OCI-LY1 (cell line): ENCODE data around the gene CTXND1.

Source experiments
- H2AFZ ChIP-seq: fragments of 200-600 bp; sonication (generic), shearing (Covaris generic); 2 replicates; pipeline ENCODE4 v1.6.0; 2014; ENCODE audit warnings: antibody characterized with exemption, mild to moderate bottlenecking, low read length
- H3F3A ChIP-seq: fragments of 200-600 bp; sonication (generic), shearing (Covaris generic); 2 replicates; pipeline ENCODE4 v1.6.0; 2014; ENCODE audit warnings: mild to moderate bottlenecking, antibody characterized with exemption, low read length, moderate library complexity; ENCODE audit not compliant: insufficient read depth
- H3K27ac ChIP-seq: fragments of 200-600 bp; sonication (generic); 2 replicates; pipeline ENCODE4 v1.5.1; 2014; ENCODE audit warnings: low read length, mixed run types, mild to moderate bottlenecking, low read depth; ENCODE audit not compliant: poor library complexity, severe bottlenecking
- H3K27me3 ChIP-seq: fragments of 200-600 bp; sonication (generic); 2 replicates; pipeline ENCODE4 v1.6.0; 2014; ENCODE audit warnings: antibody characterized with exemption, mild to moderate bottlenecking, low read length, moderate library complexity; ENCODE audit not compliant: insufficient read depth
- H3K36me3 ChIP-seq: fragments of 200-600 bp; sonication (generic); 2 replicates; pipeline ENCODE4 v1.6.1; 2014; ENCODE audit warnings: mild to moderate bottlenecking, antibody characterized with exemption, low read length, moderate library complexity, mixed read lengths; ENCODE audit not compliant: insufficient read depth
- H3K4me1 ChIP-seq: fragments of 200-600 bp; sonication (generic); 2 replicates; pipeline ENCODE4 v1.5.1; 2014; ENCODE audit warnings: mild to moderate bottlenecking, low read length, moderate library complexity; ENCODE audit not compliant: insufficient read depth, severe bottlenecking
- H3K4me2 ChIP-seq: fragments of 200-600 bp; sonication (generic), shearing (Covaris generic); 2 replicates; pipeline ENCODE4 v1.6.1; 2014; ENCODE audit warnings: low read length
- H3K4me3 ChIP-seq: fragments of 200-600 bp; sonication (generic); 2 replicates; pipeline ENCODE4 v1.5.1; 2014; ENCODE audit warnings: low read length, low read depth, mild to moderate bottlenecking, mixed read lengths; ENCODE audit not compliant: poor library complexity, severe bottlenecking
- H3K79me2 ChIP-seq: fragments of 200-600 bp; shearing (Covaris generic); 2 replicates; pipeline ENCODE4 v1.6.1; 2016; ENCODE audit warnings: mixed run types, low read length, mixed read lengths; ENCODE audit not compliant: insufficient read depth
- H3K9ac ChIP-seq: fragments of 200-600 bp; sonication (generic), shearing (Covaris generic); 2 replicates; pipeline ENCODE4 v1.6.1; 2014; ENCODE audit warnings: mild to moderate bottlenecking, low read length, mixed read lengths
- H3K9me2 ChIP-seq: fragments of 200-600 bp; sonication (generic), shearing (Covaris generic); 2 replicates; pipeline ENCODE4 v1.6.1; 2014; ENCODE audit warnings: low read depth, mild to moderate bottlenecking, low read length, mixed read lengths
- H3K9me3 ChIP-seq: fragments of 200-600 bp; shearing (Covaris generic); 2 replicates; pipeline ENCODE4 v1.6.1; 2014; ENCODE audit warnings: low read length, mixed read lengths
- H4K20me1 ChIP-seq: fragments of 200-600 bp; sonication (generic), shearing (Covaris generic); 2 replicates; pipeline ENCODE4 v1.6.0; 2016; ENCODE audit warnings: mild to moderate bottlenecking, low read length; ENCODE audit not compliant: insufficient read depth
- CTCF ChIP-seq: fragments of 200-600 bp; sonication (generic), shearing (Covaris generic); IDR thresholded peaks from 2 replicates; pipeline ENCODE4 v1.5.1; 2017; ENCODE audit warnings: mild to moderate bottlenecking, antibody characterized with exemption, low read length, moderate library complexity, mixed read lengths
- EZH2 ChIP-seq: fragments of 200-600 bp; sonication (generic), shearing (Covaris generic); IDR thresholded peaks from 2 replicates; pipeline ENCODE4 v1.8.0; 2017; ENCODE audit warnings: borderline replicate concordance, mixed run types, mild to moderate bottlenecking, antibody characterized with exemption, low read length, moderate library complexity, mixed read lengths

The CTXND1 gene

GRCh38 chr15:80194186-80194585, 57.8 kb downstream of the CTXND1 start:
- H3K27ac ChIP-seq = no peak overlapping the region
- H3K9ac ChIP-seq = no peak overlapping the region
- TF ChIP-seq CTCF (no peak), EZH2 (no peak)
- H2AFZ ChIP-seq = no peak overlapping the region
- no peak overlapping the region for H3K4me3 ChIP-seq
- no peaks in the 10 kb centered on the region for H3K79me2 ChIP-seq
- no peaks in the 10 kb centered on the region for H3K36me3 ChIP-seq
- no peaks in the 10 kb centered on the region for H3F3A ChIP-seq
- H3K4me1 ChIP-seq = no peaks in the 10 kb centered on the region
- H3K9me2 ChIP-seq = no peaks in the 10 kb centered on the region
- H3K9me3 ChIP-seq = no peaks in the 10 kb centered on the region
- no peaks in the 10 kb centered on the region for H4K20me1 ChIP-seq
- no peak overlapping the region for H3K4me2 ChIP-seq
- H3K27me3 ChIP-seq = peaks cover 6% of the 10 kb centered on the region; the same call in 1 of the 2 replicates

- no peak overlapping the region for H3K9ac ChIP-seq
- H3K79me2 ChIP-seq = no peaks in the 10 kb centered on the region
- no peaks in the 10 kb centered on the region for H4K20me1 ChIP-seq
- H3K36me3 ChIP-seq = peaks cover 4% of the 10 kb centered on the region; the same call in 1 of the 2 replicates
- no peak overlapping the region for H2AFZ ChIP-seq
- H3K4me1 ChIP-seq = no peaks in the 10 kb centered on the region
- H3K4me3 ChIP-seq = no peak overlapping the region
- H3K4me2 ChIP-seq = no peak overlapping the region
- no peak overlapping the region for H3K27ac ChIP-seq
- TF ChIP-seq CTCF = no peak
- TF ChIP-seq EZH2 = no peak
- no peaks in the 10 kb centered on the region for H3K9me2 ChIP-seq
- H3K27me3 ChIP-seq = peaks cover 6% of the 10 kb centered on the region; the same call in 1 of the 2 replicates
- no peaks in the 10 kb centered on the region for H3K9me3 ChIP-seq
- H3F3A ChIP-seq = no peaks in the 10 kb centered on the region
Observed at GRCh38 chr15:80191897-80192595, 60.0 kb downstream of the CTXND1 start.

GRCh38 chr15:80191198-80191597, 60.8 kb downstream of the CTXND1 start:
- H3K27me3 ChIP-seq = peaks cover 6% of the 10 kb centered on the region; the same call in 1 of the 2 replicates
- H3K36me3 ChIP-seq = peaks cover 8% of the 10 kb centered on the region
- no peak overlapping the region for H2AFZ ChIP-seq
- H3K79me2 ChIP-seq = no peaks in the 10 kb centered on the region
- no peaks in the 10 kb centered on the region for H4K20me1 ChIP-seq
- H3K27ac ChIP-seq = no peak overlapping the region
- no peak overlapping the region for H3K9ac ChIP-seq
- H3F3A ChIP-seq = no peaks in the 10 kb centered on the region
- H3K4me1 ChIP-seq = no peaks in the 10 kb centered on the region
- no peak for TF ChIP-seq EZH2
- TF ChIP-seq CTCF = no peak
- H3K9me2 ChIP-seq = no peaks in the 10 kb centered on the region
- H3K4me3 ChIP-seq = no peak overlapping the region
- H3K4me2 ChIP-seq = no peak overlapping the region
- H3K9me3 ChIP-seq = no peaks in the 10 kb centered on the region
